ENCODE results near the gene ENTHD1.

DNA sequence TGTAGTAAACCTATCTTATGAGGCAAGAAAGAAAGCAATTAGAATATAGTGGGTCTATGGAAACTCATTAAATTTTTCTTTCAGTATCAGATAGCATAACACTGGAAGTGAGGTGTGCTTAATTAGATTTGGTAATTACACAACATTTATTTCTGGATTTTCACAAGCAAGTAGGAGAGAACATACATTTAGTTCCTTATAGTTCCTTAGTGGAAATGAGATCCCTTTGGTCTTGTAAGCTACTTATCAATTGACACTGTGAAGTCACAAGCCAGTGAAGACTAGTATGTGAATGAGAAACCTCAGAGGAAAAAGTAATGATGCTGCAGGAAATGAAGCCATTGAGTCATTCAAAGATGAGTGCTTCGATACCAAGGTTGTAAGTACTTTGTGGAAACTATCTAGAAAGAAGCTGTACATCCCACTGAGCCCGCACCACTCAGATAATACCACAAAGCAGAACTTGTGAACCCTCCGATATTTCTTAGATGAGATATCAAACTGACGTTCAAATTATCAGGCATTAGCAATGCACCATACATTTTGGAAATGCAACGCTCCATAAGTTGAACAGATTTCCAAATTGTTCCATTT, 53.5 kb downstream of the ENTHD1 start:
- TF ChIP-seq CTCF (IDR thresholded peaks at IDR 0.05; ENCODE audit: low read depth, low read length, poor library complexity, severe bottlenecking) = no peak
- no peak for TF ChIP-seq EZH2phosphoT487 (IDR thresholded peaks at IDR 0.05; ENCODE audit: borderline replicate concordance, low read length)

Data from DOHH2 (cell line).